Endometrium (tissue), 2 donors: ENCODE data around the gene CNTNAP1.
"Not testable (repeated sequence)": the region's sequence is repeated elsewhere in the genome, so short reads cannot be mapped to it uniquely, and the experiment has no call there.

Experiments used
- FAIRE-seq: peaks from 2 replicates; lab custom pipeline; 2012; peaks lifted over from hg19 to GRCh38; lab: Jason Lieb, UNC
- donor health status: control.
- donor health status: control.

Gene CNTNAP1

GRCh38 chr17:42740699-42741098 lies 58.4 kb downstream of the CNTNAP1 start:
- no peak for FAIRE-seq

DNA sequence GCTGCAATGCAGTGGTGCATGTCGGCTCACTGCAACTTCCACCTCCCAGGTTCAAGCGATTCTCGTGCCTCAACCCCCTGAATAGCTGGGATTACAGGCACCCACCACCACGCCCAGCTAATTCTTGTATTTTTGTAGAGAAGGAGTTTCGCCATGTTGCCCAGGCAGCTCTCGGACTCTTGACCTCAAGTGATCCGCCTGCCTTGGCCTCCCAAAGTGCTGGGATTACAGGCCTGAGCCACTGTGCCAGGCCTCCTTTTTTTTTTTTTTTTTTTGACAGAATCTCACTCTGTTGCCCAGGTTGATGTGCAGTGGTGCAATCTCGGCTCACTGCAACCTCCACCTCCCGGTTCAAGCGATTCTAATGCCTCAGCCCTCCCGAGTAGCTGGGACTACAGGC lies 60.6 kb downstream of the CNTNAP1 start:
- not testable (repeated sequence) for FAIRE-seq

- no peak for FAIRE-seq
These were observed 61.4 kb downstream of the CNTNAP1 start for GRCh38 chr17:42743595-42744282.

- FAIRE-seq, result no peak
These were observed 62.0 kb downstream of the CNTNAP1 start for GRCh38 chr17:42744283-42744805.

DNA sequence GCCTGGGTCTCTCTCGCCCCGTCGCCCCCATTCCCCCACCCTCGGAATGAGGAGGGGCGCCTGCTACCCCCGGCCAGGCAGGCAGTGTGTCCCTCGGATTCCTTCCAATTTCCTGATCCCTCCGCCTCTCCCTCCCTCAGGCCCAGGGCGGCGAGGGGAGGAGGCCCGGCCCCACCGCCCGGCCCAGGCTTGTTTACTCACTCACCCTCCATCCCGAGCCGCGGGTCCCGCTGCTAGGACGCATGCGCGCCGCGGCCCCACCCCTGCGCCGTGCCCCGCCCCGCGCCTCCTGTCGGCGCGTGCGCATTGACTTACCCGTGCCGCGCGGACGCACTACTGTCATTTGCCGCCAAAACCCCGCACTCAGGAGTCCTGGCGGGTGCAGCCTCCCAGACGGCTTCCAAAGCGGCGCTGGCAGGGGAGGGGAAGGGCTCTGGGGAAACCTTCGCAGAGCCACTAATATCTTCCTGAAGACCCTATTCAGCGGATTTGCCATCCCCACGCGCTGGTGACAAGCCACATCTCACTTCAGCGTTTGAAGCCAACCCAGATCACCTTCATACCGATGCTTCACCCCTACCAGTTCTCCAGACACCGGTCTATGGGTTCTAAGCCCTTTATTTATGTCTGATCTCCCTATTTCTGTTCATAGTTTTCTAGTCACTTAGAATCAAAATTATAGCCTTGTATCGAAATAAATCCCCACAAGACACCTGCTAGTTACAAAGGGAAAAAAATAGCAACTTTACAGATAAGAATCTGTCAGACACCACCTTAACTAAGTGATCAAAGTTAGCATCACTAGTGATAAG lies 62.7 kb downstream of the CNTNAP1 start, which contains the start of gene EZH1:
EZH1 (minus strand) TSS at position 235 of the 812 bp plus-strand sequence. CDS start 16,099 bp downstream, outside the sequence.
- FAIRE-seq, result no peak

DNA sequence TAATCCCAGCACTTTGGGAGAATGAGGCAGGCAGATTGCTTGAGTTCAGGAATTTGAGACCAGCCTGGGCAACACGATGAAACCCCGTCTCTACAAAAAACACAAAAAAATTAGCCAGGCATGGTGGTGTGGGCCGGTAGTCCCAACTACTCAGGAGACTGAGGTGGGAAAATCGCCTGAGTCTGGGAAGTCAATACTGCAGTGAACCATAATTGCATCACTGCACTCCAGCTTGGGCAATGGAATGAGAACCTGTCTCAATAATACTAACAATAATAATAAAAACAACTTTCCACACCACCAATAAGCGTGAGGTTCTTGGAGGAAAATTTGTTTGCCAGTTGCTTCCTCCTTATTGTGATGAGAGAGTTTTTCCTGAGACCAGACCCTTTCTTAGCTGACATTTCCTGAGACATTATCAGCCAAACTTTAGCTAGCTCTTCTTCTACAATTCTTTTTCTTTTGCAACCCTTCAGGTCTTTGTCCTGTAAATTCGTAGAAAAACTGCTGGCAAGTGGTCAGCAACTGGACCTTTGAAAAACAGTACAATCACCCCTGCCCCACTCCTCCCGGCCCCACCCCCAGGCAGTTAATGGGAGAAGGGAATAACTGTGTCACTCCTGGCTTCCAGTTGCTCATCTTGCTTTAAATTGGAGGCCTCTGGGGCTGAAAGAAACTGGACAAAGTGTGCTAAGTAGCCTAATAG lies 66.0 kb downstream of the CNTNAP1 start:
- no peak for FAIRE-seq

- FAIRE-seq, result no peak
These were observed 66.8 kb downstream of the CNTNAP1 start for GRCh38 chr17:42748908-42749798.
